ENCODE measurements around the gene TMEM123. TPM values are rescaled to one million over a fixed set of nuclear protein-coding genes. Genes with fewer than 3 reads are reported as not detected.

The TMEM123 gene
- total and polyA plus RNA-seq, 2 of the 8 experiments (the other 6 are each of a cell fraction or from before 2014, with no cell fraction given), result 75.5 to 80.1 TPM

- DNase-seq (ENCODE audit: low read depth in 1 of 2, low spot score in 2 of 2), result no peak
- Histone ChIP-seq H3K18ac (ENCODE audit: extremely low read depth, low read length) (no peak overlapping the region), H2BK5ac (ENCODE audit: low read depth, low read length) (no peak overlapping the region), H3K56ac (replicated peaks; ENCODE audit: insufficient read length, low read depth, low read length) (no peak overlapping the region), H3K9me3 (ENCODE audit: insufficient read depth in 2 of 2, low read depth in 1 of 2, low read length in 1 of 2) (no peaks in the 10 kb centered on the region), H3K23me2 (ENCODE audit: low read depth, low read length) (peaks cover 7% of the 10 kb centered on the region; the same call in 1 of the 2 replicates), H4K5ac (ENCODE audit: insufficient read length, low read depth, low read length) (no peak overlapping the region), H3K27ac (ENCODE audit: low read depth, low read length) (no peak overlapping the region), H3K27me3 (replicated peaks in 1 of 4; ENCODE audit: control insufficient read depth in 3 of 4, extremely low read depth in 1 of 4, insufficient read depth in 3 of 4, low read length in 3 of 4) (peaks cover 0 to 9% (median 3%) of the 10 kb centered on the region in 4 experiments; a peak in 3 of 7 replicates), H3K14ac (ENCODE audit: insufficient read length) (no peak overlapping the region), H2BK20ac (ENCODE audit: low read length) (no peak overlapping the region), H2BK12ac (ENCODE audit: low read depth, low read length) (no peak overlapping the region), H3K79me1 (ENCODE audit: low read depth, low read length) (no peaks in the 10 kb centered on the region), H3K36me3 (ENCODE audit: control insufficient read depth in 2 of 4, insufficient read depth in 4 of 4, low read length in 3 of 4) (no peaks in the 10 kb centered on the region), H3K23ac (ENCODE audit: insufficient read length) (no peak overlapping the region), H4K20me1 (replicated peaks in 1 of 2; ENCODE audit: control insufficient read depth in 1 of 2, insufficient read depth in 2 of 2, low read length in 2 of 2) (no peaks in the 10 kb centered on the region), H2BK120ac (replicated peaks; ENCODE audit: low read depth, low read length) (no peak overlapping the region), H2AFZ (ENCODE audit: low read length) (no peak overlapping the region), H3K4me1 (replicated peaks in 1 of 4; ENCODE audit: control insufficient read depth in 3 of 4, insufficient read depth in 4 of 4, low read length in 3 of 4) (peaks cover 3 to 16% (median 9%) of the 10 kb centered on the region in 4 experiments; a peak in 4 of 7 replicates), H4K91ac (replicated peaks; ENCODE audit: insufficient read length, low read length) (no peak overlapping the region), H3K4me2 (ENCODE audit: insufficient read depth in 1 of 2, low read depth in 2 of 2, low read length in 2 of 2) (no peak overlapping the region), H3K4me3 (ENCODE audit: extremely low read depth in 1 of 4, insufficient read depth in 2 of 4, low read depth in 3 of 4, low read length in 4 of 4) (no peak overlapping the region), H3K9ac (replicated peaks in 1 of 4; ENCODE audit: extremely low read depth in 1 of 4, low read depth in 3 of 4, low read length in 3 of 4) (no peak overlapping the region), H3K79me2 (ENCODE audit: control insufficient read depth in 1 of 2, insufficient read depth in 2 of 2, low read length in 2 of 2) (no peaks in the 10 kb centered on the region), H2AK5ac (ENCODE audit: low read depth, low read length) (no peak overlapping the region), H3K4ac (replicated peaks; ENCODE audit: insufficient read length, low read depth, low read length) (no peak overlapping the region), H2BK15ac (ENCODE audit: low read length) (no peak overlapping the region), H4K8ac (ENCODE audit: extremely low read depth, insufficient read depth, low read length) (no peak overlapping the region)
- no peak for TF ChIP-seq USF2 (IDR thresholded peaks at IDR 0.05; ENCODE audit: low read length)
- no peak for TF ChIP-seq EGR1 (IDR thresholded peaks at IDR 0.05; ENCODE audit: borderline replicate concordance, low read depth, low read length)
- TF ChIP-seq SUZ12 (IDR thresholded peaks at IDR 0.05; ENCODE audit: low read length), result no peak
- TF ChIP-seq JUND (IDR thresholded peaks at IDR 0.05; ENCODE audit: low read length), result no peak
- TF ChIP-seq RNF2 (IDR thresholded peaks at IDR 0.05; ENCODE audit: borderline replicate concordance, low read depth, low read length, missing control alignments, poor library complexity, severe bottlenecking), result no peak
- no peak for TF ChIP-seq SP1 (IDR thresholded peaks at IDR 0.05; ENCODE audit: low read depth, low read length)
- TF ChIP-seq TAF7 (optimal IDR thresholded peaks at IDR 0.05; ENCODE audit: borderline replicate concordance, low read depth, low read length), result no peak
- TF ChIP-seq RXRA (IDR thresholded peaks at IDR 0.05; ENCODE audit: insufficient read depth, low read depth, low read length), result no peak
- ChIA-PET CTCF (ENCODE audit: partially characterized antibody) (interaction anchor here (0.6 to 1.3 kb wide), 2 partner anchors 20 to 1030 kb away, joined by 3 read pairs; no protein-coding TSS in a partner anchor), POLR2A (ENCODE audit: partially characterized antibody) (no interaction called here)
- no peak for FAIRE-seq
These were observed 5.3 kb upstream of the TMEM123 start for GRCh38 chr11:102457865-102458264.
